Activated CD4-positive, CD25-positive, alpha-beta regulatory T cell (primary cell): Measurements from ENCODE around the gene FREM2.

Experiments used
- DNase-seq, 4 experiments: peaks; one replicate each; lab custom pipeline; 2025; lab: John Stamatoyannopoulos, UW

FREM2 gene

GRCh38 chr13:38826182-38826813 is 139.4 kb downstream of the FREM2 start:
- no peak for DNase-seq

GRCh38 chr13:38830442-38831045 is 143.7 kb downstream of the FREM2 start:
- DNase-seq = no peak

GRCh38 chr13:38844581-38844980 is 157.7 kb downstream of the FREM2 start:
- no peak for DNase-seq

GRCh38 chr13:38848360-38848759 is 161.5 kb downstream of the FREM2 start:
- DNase-seq = no peak

- DNase-seq = no peak
Measured at GRCh38 chr13:38849315-38849714, 162.4 kb downstream of the FREM2 start.

- no peak for DNase-seq
Measured at GRCh38 chr13:38850868-38851626, 164.2 kb downstream of the FREM2 start.

GRCh38 chr13:38854226-38854625 is 167.3 kb downstream of the FREM2 start:
- no peak for DNase-seq

GRCh38 chr13:38856065-38856464 is 169.2 kb downstream of the FREM2 start:
- DNase-seq = no peak

- no peak for DNase-seq
Measured at GRCh38 chr13:38862443-38862842, 175.6 kb downstream of the FREM2 start.

- DNase-seq = no peak
Measured at GRCh38 chr13:38863536-38863935, 176.7 kb downstream of the FREM2 start.

- DNase-seq = no peak
Measured at GRCh38 chr13:38866649-38867048, 179.8 kb downstream of the FREM2 start.

- DNase-seq = no peak
Measured at GRCh38 chr13:38868399-38868798, 181.5 kb downstream of the FREM2 start.

- DNase-seq = no peak
Measured at GRCh38 chr13:38868870-38869269, 182.0 kb downstream of the FREM2 start.

- DNase-seq = no peak
Measured at GRCh38 chr13:38871275-38871674, 184.4 kb downstream of the FREM2 start.

- peak in 2 of 4 experiments; percentile 1 to 2 for DNase-seq
Measured at GRCh38 chr13:38872693-38873092, 185.8 kb downstream of the FREM2 start.

GRCh38 chr13:38875186-38875875 is 188.5 kb downstream of the FREM2 start:
- no peak for DNase-seq

GRCh38 chr13:38879278-38879677 is 192.4 kb downstream of the FREM2 start:
- DNase-seq = no peak

- no peak for DNase-seq
Measured at GRCh38 chr13:38879786-38880185, 192.9 kb downstream of the FREM2 start.

GRCh38 chr13:38880397-38880796 is 193.5 kb downstream of the FREM2 start:
- DNase-seq = no peak

- DNase-seq = no peak
Measured at GRCh38 chr13:38883783-38884182, 196.9 kb downstream of the FREM2 start.

GRCh38 chr13:38888309-38888708 is 201.4 kb downstream of the FREM2 start:
- no peak for DNase-seq

GRCh38 chr13:38895075-38895474 is 208.2 kb downstream of the FREM2 start:
- DNase-seq = no peak

GRCh38 chr13:38897521-38897920 is 210.6 kb downstream of the FREM2 start:
- no peak for DNase-seq
